Epithelial cell of proximal tubule (primary cell): ENCODE data around the gene ATP6V1A. TPM values are rescaled to one million over a fixed set of nuclear protein-coding genes. Genes with fewer than 3 reads are reported as not detected.
A peak's percentile ranks its signal among the peaks of the same experiment; 100 is the strongest.

Experiments
- DNase-seq: peaks from one replicate; pipeline ENCODE4 v3.0.0-alpha.2; 2011; ENCODE audit warnings: low read depth
- H3K4me3 ChIP-seq: 2 replicates; pipeline ENCODE4 v1.5.1; 2011; ENCODE audit warnings: low read depth, mild to moderate bottlenecking, low read length
- total RNA-seq: library from RNA; depleted of rRNA; stranded (reverse); fragments of >200 nt; gene quantifications from 2 replicates; pipeline ENCODE4 v1.2.3, GENCODE V29; 2015
- TF ChIP-seq, protein P1 (sequence below): conservative IDR thresholded peaks from 2 replicates; pipeline ENCODE4 v1.5.1; 2012; ENCODE audit warnings: low read depth, mild to moderate bottlenecking, low read length

ATP6V1A gene
- total RNA-seq, 1 donor from 2014 or later = 42.2 TPM

- DNase-seq = no peak
- H3K4me3 ChIP-seq = no peak overlapping the region
- TF ChIP-seq, protein P1, sequence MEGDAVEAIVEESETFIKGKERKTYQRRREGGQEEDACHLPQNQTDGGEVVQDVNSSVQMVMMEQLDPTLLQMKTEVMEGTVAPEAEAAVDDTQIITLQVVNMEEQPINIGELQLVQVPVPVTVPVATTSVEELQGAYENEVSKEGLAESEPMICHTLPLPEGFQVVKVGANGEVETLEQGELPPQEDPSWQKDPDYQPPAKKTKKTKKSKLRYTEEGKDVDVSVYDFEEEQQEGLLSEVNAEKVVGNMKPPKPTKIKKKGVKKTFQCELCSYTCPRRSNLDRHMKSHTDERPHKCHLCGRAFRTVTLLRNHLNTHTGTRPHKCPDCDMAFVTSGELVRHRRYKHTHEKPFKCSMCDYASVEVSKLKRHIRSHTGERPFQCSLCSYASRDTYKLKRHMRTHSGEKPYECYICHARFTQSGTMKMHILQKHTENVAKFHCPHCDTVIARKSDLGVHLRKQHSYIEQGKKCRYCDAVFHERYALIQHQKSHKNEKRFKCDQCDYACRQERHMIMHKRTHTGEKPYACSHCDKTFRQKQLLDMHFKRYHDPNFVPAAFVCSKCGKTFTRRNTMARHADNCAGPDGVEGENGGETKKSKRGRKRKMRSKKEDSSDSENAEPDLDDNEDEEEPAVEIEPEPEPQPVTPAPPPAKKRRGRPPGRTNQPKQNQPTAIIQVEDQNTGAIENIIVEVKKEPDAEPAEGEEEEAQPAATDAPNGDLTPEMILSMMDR = no peak
These were observed 16.3 kb upstream of the ATP6V1A start for GRCh38 chr3:113730550-113730949.

DNA sequence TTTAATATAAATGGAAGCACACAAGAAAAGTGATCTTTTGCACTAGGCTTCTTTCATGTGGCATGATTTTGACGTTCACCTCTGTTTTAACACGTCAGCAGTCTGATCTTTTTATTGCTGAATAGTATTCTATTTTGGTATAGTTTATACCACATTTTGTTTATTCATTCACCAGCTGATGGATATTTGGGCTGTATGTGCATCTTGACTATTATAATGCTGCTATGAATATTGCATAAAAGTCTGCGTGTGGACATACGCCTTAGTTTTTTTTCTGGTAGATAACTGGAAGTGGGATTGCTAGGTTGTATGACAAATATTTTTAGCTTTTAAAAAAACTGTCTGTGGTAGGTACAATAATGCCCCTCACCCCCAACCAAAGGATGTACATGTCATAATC, 15.1 kb upstream of the ATP6V1A start:
- TF ChIP-seq, protein P1 = no peak
- H3K4me3 ChIP-seq = no peak overlapping the region
- no peak for DNase-seq

GRCh38 chr3:113736548-113737089, 10.2 kb upstream of the ATP6V1A start:
- TF ChIP-seq, protein P1 = peak; percentile 65
- no peak overlapping the region for H3K4me3 ChIP-seq
- no peak for DNase-seq

DNA sequence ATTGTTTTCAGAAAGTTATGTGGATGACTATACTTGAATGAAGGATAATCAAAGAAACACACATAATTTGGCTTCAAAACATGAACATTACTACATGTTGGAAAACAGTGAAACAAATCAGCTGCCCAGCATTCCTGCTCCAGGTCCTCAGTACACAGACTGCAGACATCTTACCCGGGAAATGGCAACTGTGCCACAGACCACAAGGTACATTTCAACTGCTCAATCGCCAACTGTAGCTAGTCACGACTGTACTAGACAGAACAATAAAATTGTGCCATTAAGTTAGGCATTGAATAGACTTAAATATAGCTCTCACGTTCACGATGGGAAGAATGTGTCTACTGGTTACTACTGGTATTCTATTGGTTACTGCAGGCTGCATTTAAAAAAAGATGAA, 5.7 kb upstream of the ATP6V1A start:
- DNase-seq = no peak
- H3K4me3 ChIP-seq = no peak overlapping the region
- TF ChIP-seq, protein P1 = no peak

GRCh38 chr3:113741620-113742019, 5.2 kb upstream of the ATP6V1A start:
- H3K4me3 ChIP-seq = no peak overlapping the region
- TF ChIP-seq, protein P1 = no peak
- DNase-seq = no peak

- TF ChIP-seq, protein P1 = no peak
- H3K4me3 ChIP-seq = peak overlapping the region; percentile 98
- DNase-seq = no peak
These were observed 3.7 kb upstream of the ATP6V1A start for GRCh38 chr3:113743006-113743630.
